Prostate gland (tissue), 2 donors: ENCODE data around the gene CD164L2. TPM values are rescaled to one million over a fixed set of nuclear protein-coding genes. Genes with fewer than 3 reads are reported as not detected.
A peak's percentile ranks its signal among the peaks of the same experiment; 100 is the strongest.

ENCODE experiments used
- DNase-seq: peaks from one replicate; pipeline ENCODE4 v3.0.0-alpha.2; 2019; ENCODE audit warnings: low spot score
- H3K27ac ChIP-seq, 2 donors: fragments of 200-600 bp; sonication (generic); 2 replicates each; pipeline ENCODE4 v1.5.1; 2017 to 2019
- H3K27me3 ChIP-seq: fragments of 200-600 bp; sonication (generic); replicated peaks from 2 replicates; pipeline ENCODE4 v1.5.1; 2019; ENCODE audit not compliant: insufficient read depth
- H3K36me3 ChIP-seq, 2 donors: fragments of 200-600 bp; sonication (generic); 1 replicate in 1 of 2; 2 replicates in 1 of 2; pipeline versions ENCODE4 v1.5.1 to v1.8.1; 2017 to 2019
- H3K4me1 ChIP-seq: fragments of 200-600 bp; sonication (generic); replicated peaks from 2 replicates; pipeline ENCODE4 v1.5.1; 2019
- H3K4me3 ChIP-seq, 2 donors: fragments of 200-600 bp; sonication (generic); 2 replicates each; pipeline ENCODE4 v1.5.1; 2017 to 2019
- H3K9me3 ChIP-seq: fragments of 200-600 bp; sonication (generic); 2 replicates; pipeline ENCODE4 v1.5.1; 2017
- CTCF ChIP-seq, 4 experiments: fragments of 200-600 bp in 2 of 4; fragments of 450-650 bp in 2 of 4; sonication (generic) in 2 of 4; IDR thresholded peaks; 1 replicate in 3 of 4; 2 replicates in 1 of 4; pipeline ENCODE4 v1.5.1; 2016 to 2019; ENCODE audit warnings: antibody characterized with exemption in 4 of 4, mild to moderate bottlenecking in 2 of 4, moderate library complexity in 2 of 4
- POLR2A ChIP-seq: fragments of 450-650 bp; IDR thresholded peaks from one replicate; pipeline ENCODE4 v1.6.1; 2016; ENCODE audit warnings: antibody characterized with exemption, mild to moderate bottlenecking
- POLR2AphosphoS5 ChIP-seq: sonication (generic); formaldehyde crosslinking; IDR thresholded peaks from one replicate; pipeline ENCODE4 v1.6.1; 2017; ENCODE audit warnings: antibody characterized with exemption
- WGBS: methylation state at CpG from one replicate; pipeline ENCODE4 v1.1.5; 2018; 5-methylcytosine and 5-hydroxymethylcytosine counted together
- intact Hi-C: fragments of 100-400 bp; cut with DNase I; formaldehyde crosslinking; loops from one replicate; pipeline ENCODE4 v1.14.2; 2022
- total RNA-seq, 2 donors: library from RNA; depleted of rRNA; stranded (reverse); fragments of >200 nt; gene quantifications; one replicate each; pipeline ENCODE4 v1.1.0, GENCODE V29; 2016

The CD164L2 gene
- total RNA-seq, 2 donors from 2014 or later, result 1.8 to 3.6 TPM

GRCh38 chr1:27428316-27429028 is 45.3 kb upstream of the CD164L2 start:
- Histone ChIP-seq H3K4me3 (no peak overlapping the region), H3K27ac (peak overlapping the region; percentile 48 to 70), H3K36me3 (peaks cover 0 to 11% of the 10 kb centered on the region in 2 donors), H3K4me1 (peaks cover 8% of the 10 kb centered on the region), H3K9me3 (no peaks in the 10 kb centered on the region), H3K27me3 (no peaks in the 10 kb centered on the region)
- no peak for DNase-seq
- TF ChIP-seq POLR2A, result no peak
- TF ChIP-seq POLR2AphosphoS5, result peak; percentile 15
- intact Hi-C loops, result no loop called here
- 13% methylated on average over 17 of the region's 17 CpGs for WGBS

GRCh38 chr1:27427816-27428315 is 44.7 kb upstream of the CD164L2 start:
- no peak overlapping the region for H3K4me3 ChIP-seq
- intact Hi-C loops, result no loop called here
- no peak for DNase-seq
- H3K4me1 ChIP-seq, result peaks cover 8% of the 10 kb centered on the region
- no peaks in the 10 kb centered on the region for H3K27me3 ChIP-seq
- peak overlapping the region; percentile 48 to 70 for H3K27ac ChIP-seq
- no peak for TF ChIP-seq POLR2A
- TF ChIP-seq CTCF (IDR thresholded peaks at IDR 0.05), result no peak
- TF ChIP-seq POLR2AphosphoS5, result no peak
- H3K9me3 ChIP-seq, result no peaks in the 10 kb centered on the region
- peaks cover 0 to 11% of the 10 kb centered on the region in 2 donors for H3K36me3 ChIP-seq
- 61% methylated on average over 2 of the region's 2 CpGs for WGBS

GRCh38 chr1:27427329-27427728 is 44.2 kb upstream of the CD164L2 start:
- Histone ChIP-seq H3K4me1 (peaks cover 8% of the 10 kb centered on the region), H3K27me3 (no peaks in the 10 kb centered on the region), H3K4me3 (no peak overlapping the region), H3K36me3 (peaks cover 0 to 11% of the 10 kb centered on the region in 2 donors), H3K9me3 (no peaks in the 10 kb centered on the region), H3K27ac (peak overlapping the region; percentile 48 to 70)
- no peak for DNase-seq
- intact Hi-C loops, result no loop called here
- 60% methylated on average over 2 of the region's 2 CpGs for WGBS
- TF ChIP-seq CTCF (IDR thresholded peaks at IDR 0.05) (no peak), POLR2AphosphoS5 (no peak), POLR2A (no peak)

- H3K4me1 ChIP-seq, result peaks cover 15% of the 10 kb centered on the region
- DNase-seq, result no peak
- peaks cover 0 to 11% of the 10 kb centered on the region in 2 donors for H3K36me3 ChIP-seq
- no peak overlapping the region for H3K4me3 ChIP-seq
- H3K27ac ChIP-seq, result no peak overlapping the region
- no peaks in the 10 kb centered on the region for H3K27me3 ChIP-seq
- no peak for TF ChIP-seq POLR2A
- TF ChIP-seq POLR2AphosphoS5, result no peak
- no peak for TF ChIP-seq CTCF (IDR thresholded peaks at IDR 0.05)
- H3K9me3 ChIP-seq, result no peaks in the 10 kb centered on the region
- WGBS, result 81% methylated on average over 4 of the region's 4 CpGs
- intact Hi-C loops, result no loop called here
These were observed 40.6 kb upstream of the CD164L2 start for GRCh38 chr1:27423709-27424108.

GRCh38 chr1:27418326-27419185 is 35.4 kb upstream of the CD164L2 start:
- Histone ChIP-seq H3K9me3 (no peaks in the 10 kb centered on the region), H3K27ac (peak overlapping the region; percentile 64 to 68), H3K36me3 (peaks cover 0 to 4% of the 10 kb centered on the region in 2 donors), H3K4me1 (peaks cover 11% of the 10 kb centered on the region), H3K27me3 (no peaks in the 10 kb centered on the region), H3K4me3 (no peak overlapping the region)
- intact Hi-C loops, result loop anchor here (5.0 kb wide), 2 partner anchors 74 to 184 kb away; partner anchors contain the start of genes AHDC1 and WASF2
- WGBS, result 20% methylated on average over 14 of the region's 14 CpGs
- peak; percentile 75 for DNase-seq
- TF ChIP-seq POLR2AphosphoS5 (peak; percentile 89), CTCF (IDR thresholded peaks at IDR 0.05) (peak in 1 of 4 experiments; percentile 14), POLR2A (no peak)
